IMR-90 (cell line): Measurements from ENCODE around the gene JADE2. TPM values are rescaled to one million over a fixed set of nuclear protein-coding genes. Genes with fewer than 3 reads are reported as not detected.

Source experiments
- ATAC-seq: fragments of 200-7000 bp; cut with Tn5 transposase; 2 replicates; pipeline ENCODE4 v1.9.1; 2020; ENCODE audit warnings: low read depth, mild to moderate bottlenecking, moderate library complexity
- BruUV-seq: library from RNA; stranded (reverse); fragments of 400-500 nt; replicated peaks from 2 replicates; lab custom pipeline; 2021; lab: Mats Ljungman, UMichigan
- CTCF ChIA-PET: fragments of 300-600 bp; formaldehyde crosslinking; extraction: SDS; loops from one replicate; lab custom pipeline; 2021; ENCODE audit warnings: antibody characterized with exemption; lab: Yijun Ruan, JAX
- POLR2A ChIA-PET: fragments of 300-600 bp; sonication (Branson Sonifier 250); formaldehyde crosslinking; loops from one replicate; lab custom pipeline; 2022; ENCODE audit warnings: antibody characterized with exemption; ENCODE audit not compliant: unreplicated experiment; lab: Charles Lee
- DNase-seq: peaks from one replicate; pipeline ENCODE4 v3.0.0; 2013
- H2AFZ ChIP-seq: replicated peaks from 2 replicates; pipeline ENCODE3; 2013; ENCODE audit warnings: low read length, mild to moderate bottlenecking; ENCODE audit not compliant: poor library complexity
- H2AK5ac ChIP-seq: 2 replicates; pipeline ENCODE4 v1.6.1; 2013; ENCODE audit warnings: low read depth, low read length, inconsistent platforms
- H2AK9ac ChIP-seq: replicated peaks from 2 replicates; pipeline ENCODE3; 2013; ENCODE audit warnings: mild to moderate bottlenecking, low read depth, low read length, moderate library complexity; ENCODE audit not compliant: poor library complexity
- H2BK120ac ChIP-seq: 2 replicates; pipeline ENCODE4 v1.6.1; 2013; ENCODE audit warnings: low read depth, low read length, inconsistent platforms
- H2BK15ac ChIP-seq: 3 replicates; pipeline ENCODE4 v1.6.1; 2013; ENCODE audit warnings: low read depth, low read length, inconsistent platforms
- H2BK20ac ChIP-seq: 2 replicates; pipeline ENCODE4 v1.6.1; 2013; ENCODE audit warnings: low read depth, mild to moderate bottlenecking, inconsistent platforms, low read length, moderate library complexity
- H2BK5ac ChIP-seq: 2 replicates; pipeline ENCODE4 v1.6.1; 2013; ENCODE audit warnings: mild to moderate bottlenecking, low read depth, low read length, inconsistent platforms; ENCODE audit not compliant: poor library complexity, severe bottlenecking
- H3K14ac ChIP-seq: replicated peaks from 2 replicates; pipeline ENCODE4 v1.6.1; 2013; ENCODE audit warnings: low read depth, low read length, inconsistent platforms
- H3K18ac ChIP-seq: 2 replicates; pipeline ENCODE4 v1.6.1; 2013; ENCODE audit warnings: low read depth, low read length, control low read depth
- H3K23ac ChIP-seq: 2 replicates; pipeline ENCODE4 v1.6.1; 2013; ENCODE audit warnings: low read depth, low read length, inconsistent platforms
- H3K27ac ChIP-seq: 2 replicates; pipeline ENCODE4 v1.5.1; 2013; ENCODE audit warnings: mild to moderate bottlenecking, control low read depth, low read length; ENCODE audit not compliant: insufficient read depth
- H3K27me3 ChIP-seq: 2 replicates; pipeline ENCODE4 v1.6.1; 2013; ENCODE audit warnings: low read length; ENCODE audit not compliant: control insufficient read depth, insufficient read depth
- H3K36me3 ChIP-seq: 2 replicates; pipeline ENCODE4 v1.6.1; 2013; ENCODE audit warnings: low read length, mixed read lengths; ENCODE audit not compliant: control insufficient read depth, insufficient read depth
- H3K4ac ChIP-seq: 2 replicates; pipeline ENCODE4 v1.6.1; 2013; ENCODE audit warnings: low read depth, low read length, inconsistent platforms
- H3K4me1 ChIP-seq: 2 replicates; pipeline ENCODE4 v1.6.1; 2013; ENCODE audit warnings: low read length, mixed read lengths; ENCODE audit not compliant: control insufficient read depth, insufficient read depth
- H3K4me2 ChIP-seq: 2 replicates; pipeline ENCODE4 v1.6.1; 2013; ENCODE audit warnings: low read depth, mild to moderate bottlenecking, control low read depth, low read length, moderate library complexity
- H3K4me3 ChIP-seq: 2 replicates; pipeline ENCODE4 v1.5.1; 2013; ENCODE audit warnings: low read depth, mild to moderate bottlenecking, control low read depth, low read length, moderate library complexity; ENCODE audit not compliant: insufficient read depth
- H3K56ac ChIP-seq: 2 replicates; pipeline ENCODE4 v1.6.1; 2013; ENCODE audit warnings: low read length, inconsistent platforms; ENCODE audit not compliant: insufficient read depth; ENCODE audit errors: extremely low read depth
- H3K79me1 ChIP-seq, 2 experiments: 2 replicates each; pipeline ENCODE4 v1.6.1; 2013; ENCODE audit warnings: low read length in 2 of 2, inconsistent platforms in 1 of 2, low read depth in 1 of 2
- H3K9ac ChIP-seq: 2 replicates; pipeline ENCODE4 v1.6.1; 2013; ENCODE audit warnings: low read depth, low read length, control low read depth
- H3K9me1 ChIP-seq: 2 replicates; pipeline ENCODE4 v1.6.1; 2013; ENCODE audit warnings: low read length, inconsistent platforms; ENCODE audit not compliant: insufficient read depth
- H3K9me3 ChIP-seq: 2 replicates; pipeline ENCODE4 v1.6.1; 2013; ENCODE audit warnings: low read length; ENCODE audit not compliant: control insufficient read depth, insufficient read depth
- H4K20me1 ChIP-seq: 2 replicates; pipeline ENCODE4 v1.6.1; 2013; ENCODE audit warnings: low read length, inconsistent platforms; ENCODE audit not compliant: insufficient read depth
- H4K5ac ChIP-seq: 2 replicates; pipeline ENCODE4 v1.6.1; 2013; ENCODE audit warnings: mild to moderate bottlenecking, low read depth, low read length, control low read depth
- H4K8ac ChIP-seq, 2 experiments: 2 replicates each; pipeline ENCODE4 v1.6.1; 2013; ENCODE audit warnings: low read depth in 2 of 2, low read length in 2 of 2, control low read depth in 1 of 2, inconsistent platforms in 1 of 2
- H4K91ac ChIP-seq: 2 replicates; pipeline ENCODE4 v1.6.1; 2013; ENCODE audit warnings: low read depth, low read length, inconsistent platforms; ENCODE audit not compliant: insufficient read depth
- BHLHE40 ChIP-seq: fragments of 150-350 bp; IDR thresholded peaks from 2 replicates; pipeline ENCODE4 v1.6.1; 2016; ENCODE audit warnings: mild to moderate bottlenecking, low read depth, low read length
- CHD1 ChIP-seq: IDR thresholded peaks from 2 replicates; pipeline ENCODE4 v1.6.1; 2012; ENCODE audit warnings: low read depth, low read length, improper control_type of control experiment
- CTCF ChIP-seq: conservative IDR thresholded peaks from 2 replicates; pipeline ENCODE4 v1.5.1; 2012; ENCODE audit warnings: mild to moderate bottlenecking, low read depth, low read length, improper control_type of control experiment
- ELK1 ChIP-seq: fragments of 150-350 bp; IDR thresholded peaks from 2 replicates; pipeline ENCODE4 v1.6.1; 2016; ENCODE audit warnings: low read depth, mild to moderate bottlenecking, low read length, moderate library complexity, borderline replicate concordance
- MAFK ChIP-seq: IDR thresholded peaks from 2 replicates; pipeline ENCODE4 v1.6.1; 2012; ENCODE audit warnings: low read depth, low read length, improper control_type of control experiment
- MAZ ChIP-seq: IDR thresholded peaks from 2 replicates; pipeline ENCODE4 v1.6.1; 2012; ENCODE audit warnings: low read depth, mild to moderate bottlenecking, low read length, improper control_type of control experiment, moderate library complexity, borderline replicate concordance
- MXI1 ChIP-seq: IDR thresholded peaks from 2 replicates; pipeline ENCODE4 v1.6.1; 2012; ENCODE audit warnings: low read depth, mild to moderate bottlenecking, low read length, moderate library complexity, borderline replicate concordance
- NFE2L2 ChIP-seq: fragments of 150-350 bp; IDR thresholded peaks from 2 replicates; pipeline ENCODE4 v1.6.1; 2016; ENCODE audit warnings: low read depth, mild to moderate bottlenecking, low read length
- POLR2A ChIP-seq: IDR thresholded peaks from 2 replicates; pipeline ENCODE4 v1.6.1; 2012; ENCODE audit warnings: mild to moderate bottlenecking, low read depth, low read length
- SMC3 ChIP-seq: fragments of 150-350 bp; IDR thresholded peaks from 2 replicates; pipeline ENCODE4 v1.6.1; 2016; ENCODE audit warnings: low read depth, mild to moderate bottlenecking, antibody characterized with exemption, low read length, moderate library complexity
- WGBS, 2 experiments: methylation state at CpG; one replicate each; pipeline versions ENCODE4 v1.1.5 to v1.1.7; 2013; ENCODE audit warnings: missing lambda C conversion rate in 2 of 2; ENCODE audit not compliant: insufficient read length in 1 of 2; ENCODE audit errors: extremely low coverage in 2 of 2; 5-methylcytosine and 5-hydroxymethylcytosine counted together
- dilution Hi-C: fragments of 300-500 bp; cut with HindIII; formaldehyde crosslinking; loops from one replicate; pipeline ENCODE4 v1.14.3; 2018; ENCODE audit warnings: low sequenced_read_pairs; ENCODE audit not compliant: unreplicated experiment
- in situ Hi-C: fragments of 300-500 bp; cut with MboI; formaldehyde crosslinking; loops from 3 replicates; pipeline ENCODE4 v1.14.3; 2019; ENCODE audit warnings: low sequenced_read_pairs, inconsistent platforms, mixed read lengths
- intact Hi-C: fragments of 100-400 bp; cut with micrococcal nuclease; formaldehyde crosslinking; loops from 2 replicates; pipeline ENCODE4 v1.10.0; 2022
- polyA plus RNA-seq, 3 experiments: library from polyadenylated mRNA; depleted of rRNA; stranded (reverse); fragments of >200 nt; gene quantifications; 2 replicates each; pipeline ENCODE4 v1.2.3, GENCODE V29; 2012; ENCODE audit warnings: low replicate concordance in 1 of 3
- total RNA-seq: library from RNA; depleted of rRNA; stranded (reverse); fragments of >200 nt; gene quantifications from 2 replicates; pipeline ENCODE4 v1.2.3, GENCODE V29; 2012

Gene JADE2
- total and polyA plus RNA-seq, 2 of the 4 experiments (the other 2 are of a cell fraction), result 13.3 to 14.9 TPM

GRCh38 chr5:134489227-134489944, 36.1 kb upstream of the JADE2 start:
- no CpG with 5 or more reads among the region's 7 CpGs for WGBS, 2 experiments
- Histone ChIP-seq H2BK5ac (no peak overlapping the region), H3K4ac (no peak overlapping the region), H2AK5ac (no peak overlapping the region), H2BK120ac (no peak overlapping the region), H2AFZ (no peak overlapping the region), H3K4me2 (no peak overlapping the region), H4K20me1 (no peaks in the 10 kb centered on the region), H3K9ac (no peak overlapping the region), H3K27me3 (no peaks in the 10 kb centered on the region), H3K56ac (no peak overlapping the region), H3K9me1 (no peaks in the 10 kb centered on the region; the same call in 1 of the 2 replicates), H2AK9ac (no peak overlapping the region), H3K4me3 (no peak overlapping the region), H3K9me3 (no peaks in the 10 kb centered on the region), H3K27ac (no peak overlapping the region), H4K5ac (no peak overlapping the region), H3K23ac (no peak overlapping the region), H3K4me1 (no peaks in the 10 kb centered on the region), H4K91ac (no peak overlapping the region), H3K79me1 (no peaks in the 10 kb centered on the region), H2BK20ac (no peak overlapping the region), H3K14ac (no peak overlapping the region), H3K36me3 (no peaks in the 10 kb centered on the region), H2BK15ac (no peak overlapping the region), H3K18ac (no peak overlapping the region), H4K8ac (no peak overlapping the region)
- intact Hi-C loops (no loop called here), dilution Hi-C loops (no loop called here), in situ Hi-C loops (no loop called here)
- ChIA-PET POLR2A (no interaction called here), CTCF (no interaction called here)
- TF ChIP-seq CTCF (no peak), MXI1 (no peak), CHD1 (no peak), POLR2A (no peak), ELK1 (no peak), BHLHE40 (no peak), NFE2L2 (no peak), SMC3 (no peak), MAZ (no peak), MAFK (no peak)
- no peak for ATAC-seq
- BruUV-seq, result no TSS peak
- DNase-seq, result no peak
